Activated CD8-positive, alpha-beta memory T cell treated with anti-CD3 and anti-CD28 coated beads for 1 hour (primary cell): ENCODE measurements around the gene SEMA6A.

Source experiments
- DNase-seq, 2 donors: peaks; one replicate each; pipeline ENCODE4 v3.0.0-alpha.2; 2020; ENCODE audit warnings: low read depth in 1 of 2; ENCODE audit errors: extremely low read depth in 1 of 2

The SEMA6A gene

DNA sequence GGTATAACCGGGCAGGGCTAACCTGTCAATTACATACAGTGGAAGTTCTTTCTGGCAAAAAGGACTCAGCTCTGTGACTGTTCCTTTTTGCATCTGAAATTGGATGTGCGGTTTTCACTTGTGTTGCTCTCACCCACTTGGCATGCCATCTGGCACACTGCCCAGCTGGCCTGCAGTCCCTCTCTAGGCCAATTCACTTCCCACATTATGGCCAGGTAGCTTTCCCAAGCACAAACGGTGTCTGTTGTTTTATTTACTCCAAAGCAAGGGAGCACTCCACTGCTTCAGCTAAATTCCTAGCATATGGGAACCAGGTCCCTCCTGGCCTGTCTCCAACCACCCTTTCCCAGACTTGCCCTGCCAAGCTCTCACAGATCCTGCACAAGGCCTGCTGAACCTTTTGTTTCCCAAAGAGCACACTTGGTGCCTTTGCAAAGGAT is 132.5 kb downstream of the SEMA6A start:
- no peak for DNase-seq

DNA sequence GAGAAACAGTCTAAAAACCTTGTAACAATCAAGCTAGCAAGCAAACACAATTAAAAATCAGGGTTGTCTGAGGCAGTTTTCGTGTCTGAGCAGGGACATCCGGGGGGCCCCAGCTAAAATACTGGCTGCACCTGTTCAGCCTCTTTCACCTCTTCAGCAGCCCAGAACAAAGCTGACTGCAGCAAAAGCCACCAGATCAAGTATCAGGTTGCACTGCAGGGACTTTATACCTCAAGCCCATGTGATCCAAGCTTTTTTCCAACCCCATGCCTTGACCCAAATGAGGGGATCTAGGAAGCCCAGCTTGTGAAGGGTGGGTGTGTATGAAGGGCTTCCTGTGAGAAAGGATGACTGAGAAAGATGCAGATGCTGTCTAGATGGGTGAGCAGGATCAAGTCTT is 133.4 kb downstream of the SEMA6A start:
- no peak for DNase-seq

DNA sequence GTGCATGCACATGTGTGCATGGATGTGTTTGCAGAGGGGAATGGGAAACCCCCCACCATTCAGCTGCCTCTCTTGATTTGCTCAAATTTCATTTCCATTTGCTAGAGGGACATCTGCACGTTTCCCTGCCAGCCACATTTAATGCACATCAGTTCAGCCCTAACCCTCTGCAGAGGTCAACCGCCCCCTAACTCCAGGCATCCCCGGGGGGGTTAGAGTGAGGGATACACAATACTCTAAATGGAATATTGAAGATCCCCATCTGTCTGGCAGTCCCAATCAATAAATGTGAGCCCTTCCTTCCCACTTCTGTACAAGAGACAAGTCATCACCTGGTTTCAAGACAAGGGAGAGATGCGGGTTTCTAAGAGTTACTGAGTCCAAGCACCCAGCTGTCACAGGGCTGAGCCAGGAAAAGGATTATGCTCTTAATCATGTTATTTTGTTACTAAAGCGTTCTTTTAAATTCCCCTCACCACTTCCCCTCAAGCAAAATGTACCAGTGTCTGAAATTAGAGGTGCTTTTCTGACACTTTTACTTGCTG is 134.1 kb downstream of the SEMA6A start:
- no peak for DNase-seq

DNA sequence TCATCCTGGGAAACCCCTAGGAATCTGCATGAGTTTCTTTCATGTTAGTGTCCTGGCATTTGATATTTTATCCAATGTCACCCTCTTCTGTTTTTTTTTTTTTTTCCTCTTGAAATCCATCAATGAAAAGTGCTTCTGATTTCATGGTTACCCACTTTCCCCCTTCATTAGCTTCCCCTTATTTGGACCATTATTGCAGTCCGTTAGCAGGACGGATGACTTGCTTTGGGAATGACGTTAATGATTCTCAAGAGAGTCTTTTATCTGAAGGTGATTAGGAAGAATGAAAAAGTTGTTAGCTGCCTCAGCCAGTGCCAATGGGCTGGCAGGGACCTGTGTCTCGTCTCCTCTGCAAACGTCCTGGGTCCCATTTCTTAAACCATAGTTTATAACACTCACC is 134.7 kb downstream of the SEMA6A start:
- DNase-seq, result no peak

DNA sequence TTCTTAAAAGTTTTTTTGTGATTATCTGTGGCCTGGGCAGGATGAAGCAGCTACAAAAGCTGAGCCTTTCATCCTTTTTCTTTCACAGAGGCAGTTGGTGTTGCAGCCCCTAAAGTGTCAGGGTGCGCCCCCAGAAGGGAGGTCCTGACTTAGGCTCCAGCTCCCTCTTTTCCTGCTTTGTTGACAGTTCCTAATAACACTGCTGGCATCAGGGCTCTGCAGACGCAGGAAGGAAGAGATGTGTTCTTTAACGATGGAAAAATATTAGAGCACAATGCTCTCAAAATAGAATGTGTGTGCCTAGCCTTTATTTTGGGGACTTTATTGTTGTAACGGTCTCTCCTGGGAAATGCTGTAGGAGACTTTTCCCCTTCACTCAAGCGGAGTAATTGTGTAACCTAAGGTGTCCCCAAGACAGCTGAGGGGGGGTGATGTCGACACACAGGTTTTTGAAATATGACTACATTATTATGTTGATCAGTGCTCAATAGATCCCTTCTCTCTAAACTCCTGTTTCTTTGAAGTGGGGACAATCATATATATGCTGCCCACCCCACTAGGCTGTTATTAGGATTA is 135.6 kb downstream of the SEMA6A start:
- DNase-seq, result no peak

DNA sequence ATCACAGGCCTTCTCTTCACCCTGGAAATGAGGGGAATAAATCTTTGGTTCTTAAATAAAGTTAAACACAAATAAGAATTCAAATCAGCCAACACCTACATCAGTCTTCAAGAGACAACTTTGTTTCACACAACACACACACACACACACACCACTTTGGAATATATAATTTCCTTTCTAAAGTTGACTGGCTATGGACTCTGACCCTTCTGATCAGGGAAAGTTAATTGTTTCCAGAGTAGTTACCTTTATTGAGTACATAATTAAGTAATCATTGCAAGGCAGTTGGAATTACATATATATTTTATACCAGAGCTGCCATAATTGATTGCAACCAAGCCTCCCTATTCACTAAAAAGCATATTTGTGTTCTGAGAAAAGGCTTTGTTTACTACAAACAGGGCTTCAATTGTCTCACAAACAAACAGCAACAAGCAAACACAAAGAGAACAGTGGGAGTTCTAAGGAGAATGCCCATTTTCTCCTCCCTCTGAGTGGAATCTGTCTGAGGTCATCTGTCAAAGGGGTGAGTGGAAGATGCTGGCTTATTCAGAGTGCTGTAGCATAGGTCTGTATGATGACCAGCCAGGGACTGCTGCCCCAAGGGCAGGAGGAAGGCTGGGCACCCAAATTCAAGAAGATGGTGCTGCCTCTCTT is 136.6 kb downstream of the SEMA6A start:
- no peak for DNase-seq

DNA sequence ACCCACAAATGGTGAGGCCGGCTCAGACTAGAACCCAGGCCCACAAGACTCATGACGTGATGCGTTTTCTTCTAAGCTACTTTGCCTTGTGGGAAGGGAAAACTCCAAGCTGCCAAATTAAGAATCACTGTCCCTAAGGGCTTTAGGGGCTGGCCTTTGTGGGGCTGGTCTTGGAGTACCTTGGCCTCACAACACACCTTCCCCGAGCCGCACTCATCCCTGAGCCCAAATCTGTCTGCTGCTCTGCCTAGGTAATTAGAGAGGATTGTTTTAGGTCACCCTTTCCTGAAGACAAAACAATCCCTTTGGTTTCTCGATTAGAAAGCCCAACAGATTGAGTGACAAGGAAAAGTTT is 137.3 kb downstream of the SEMA6A start:
- no peak for DNase-seq

DNA sequence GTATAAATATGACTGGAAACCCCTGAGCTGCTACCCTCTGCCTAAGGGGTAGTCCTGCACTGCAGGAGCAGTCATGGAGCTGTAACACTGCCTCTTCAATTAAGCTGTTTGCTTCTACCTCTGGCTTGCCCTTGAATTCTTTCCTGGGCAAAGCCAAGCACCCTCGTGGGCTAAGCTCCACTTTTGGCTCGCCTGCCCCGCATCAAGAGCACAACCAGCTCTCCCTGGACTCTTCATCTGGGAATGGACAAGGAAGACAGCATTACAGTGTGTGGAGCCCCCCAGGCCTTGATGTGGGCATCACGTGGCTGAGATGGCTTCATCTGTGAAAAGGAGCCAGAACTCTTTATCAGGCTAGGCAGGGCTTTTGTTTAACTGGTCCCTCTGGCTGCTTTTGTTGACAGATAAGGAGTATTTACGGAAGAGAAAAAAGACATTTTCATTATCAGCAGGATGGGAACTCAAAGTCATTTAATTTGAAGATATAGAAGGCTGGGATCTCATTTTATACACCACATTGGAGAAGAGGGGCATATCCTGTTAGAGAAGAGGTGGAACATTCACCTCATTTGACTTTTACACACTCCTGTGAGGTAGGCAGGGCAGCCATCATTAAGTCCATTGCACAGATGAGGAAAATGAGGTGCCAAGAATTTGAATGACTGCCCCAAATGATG is 137.8 kb downstream of the SEMA6A start:
- DNase-seq, result no peak

DNA sequence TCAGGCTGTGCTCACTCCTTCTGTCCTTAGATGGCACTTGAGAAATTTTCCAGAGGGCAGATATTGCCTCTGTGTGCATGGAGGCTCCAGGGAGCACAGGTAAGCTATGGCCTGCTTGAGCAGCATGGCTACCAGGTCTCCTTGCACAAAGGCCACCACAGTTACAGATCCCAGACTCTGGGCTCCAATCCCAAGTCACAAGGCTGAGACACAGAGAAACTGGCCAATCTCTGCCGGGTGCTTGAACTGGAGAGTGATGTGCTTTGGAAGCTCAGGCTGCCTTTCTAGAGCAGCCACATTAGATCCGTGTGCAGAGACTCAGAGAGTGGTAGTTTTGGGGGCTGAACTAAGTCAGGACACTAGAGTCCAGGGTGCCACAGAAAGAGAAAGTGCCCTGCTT is 145.7 kb downstream of the SEMA6A start:
- no peak for DNase-seq

DNA sequence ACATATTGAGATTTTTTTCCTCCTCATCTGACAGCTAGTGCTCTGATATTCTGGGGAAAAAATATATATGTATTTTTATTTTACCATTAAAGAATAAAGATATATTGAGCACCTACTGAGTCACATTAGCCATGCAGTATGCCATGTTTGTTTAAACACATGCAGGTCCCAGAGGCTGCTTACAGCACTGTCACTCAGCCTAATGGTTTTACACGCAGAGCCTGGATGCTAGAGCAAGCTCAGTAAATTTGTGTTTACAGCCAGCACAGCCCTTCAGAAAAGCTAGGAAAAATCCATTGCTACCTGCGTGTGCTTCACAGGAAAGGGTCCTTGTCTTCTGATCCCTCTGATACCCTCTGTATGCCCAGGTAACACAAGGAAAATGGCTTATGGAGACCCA is 146.2 kb downstream of the SEMA6A start:
- DNase-seq, result no peak

DNA sequence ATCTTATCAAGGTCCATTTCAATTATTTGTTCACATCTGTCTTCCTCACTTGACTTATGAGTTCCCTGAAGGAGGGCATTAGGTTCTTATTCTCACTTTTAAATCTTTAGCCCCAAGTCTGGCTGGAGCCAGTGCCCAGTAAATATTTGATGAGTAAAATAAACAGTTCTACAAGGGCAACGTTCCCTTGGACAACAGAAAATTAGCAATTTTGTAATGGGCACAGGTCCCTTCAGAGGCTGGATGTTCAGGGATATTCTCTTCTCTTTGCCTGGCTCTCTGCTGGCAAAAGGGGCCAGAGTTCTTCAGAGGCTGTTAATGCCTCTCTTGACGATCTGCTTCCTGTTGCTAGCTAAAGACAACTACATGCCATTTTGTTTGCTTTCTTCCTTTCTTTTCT is 149.7 kb downstream of the SEMA6A start:
- no peak for DNase-seq

DNA sequence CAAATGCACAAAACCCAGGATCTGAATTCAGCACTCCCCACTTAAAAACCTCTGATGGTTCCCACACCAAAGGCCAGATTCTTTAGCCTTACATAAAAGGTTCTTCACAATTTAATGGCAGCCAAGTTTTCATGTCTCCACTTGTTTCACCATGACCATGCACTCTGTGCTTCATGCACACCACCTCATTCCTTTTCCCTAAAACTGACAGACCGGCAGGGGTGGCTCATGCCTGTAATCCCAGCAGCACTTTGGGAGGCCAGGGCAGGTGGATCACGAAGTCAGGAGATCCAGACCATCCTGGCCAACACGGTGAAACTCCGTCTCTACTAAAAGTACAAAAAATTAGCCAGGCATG is 150.4 kb downstream of the SEMA6A start:
- no peak for DNase-seq

DNA sequence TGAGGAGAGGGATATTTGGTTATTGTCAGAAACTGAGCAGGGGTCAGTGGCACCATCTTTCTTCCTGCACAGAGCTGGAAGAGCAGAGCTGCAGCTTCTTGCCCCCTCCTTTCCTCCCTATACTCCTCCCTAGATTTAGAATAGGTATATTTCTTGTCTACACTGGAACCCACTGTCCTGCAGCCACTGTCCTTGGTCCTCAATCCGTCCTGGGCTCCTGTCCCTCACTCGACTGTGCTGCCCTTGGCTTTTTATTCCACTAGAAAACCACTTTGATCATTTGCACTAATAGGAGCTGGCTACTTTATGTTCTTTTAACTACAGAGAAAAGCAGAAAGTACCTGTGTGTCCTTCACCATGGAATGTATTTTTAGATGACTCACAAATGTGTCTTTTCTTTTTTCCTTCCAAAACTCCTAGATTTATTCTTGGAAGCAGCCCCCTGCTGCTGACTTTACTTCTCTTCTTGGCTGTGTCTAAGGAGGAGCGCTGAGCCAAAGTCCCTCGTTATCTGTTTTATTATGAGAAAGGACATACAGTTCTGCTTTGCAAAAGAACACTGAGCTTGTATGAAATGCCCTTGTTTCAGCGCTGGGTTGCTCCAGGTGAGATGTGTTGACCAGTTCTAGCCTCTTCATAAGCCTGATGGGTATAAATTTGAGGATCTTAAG is 150.9 kb downstream of the SEMA6A start:
- no peak for DNase-seq

DNA sequence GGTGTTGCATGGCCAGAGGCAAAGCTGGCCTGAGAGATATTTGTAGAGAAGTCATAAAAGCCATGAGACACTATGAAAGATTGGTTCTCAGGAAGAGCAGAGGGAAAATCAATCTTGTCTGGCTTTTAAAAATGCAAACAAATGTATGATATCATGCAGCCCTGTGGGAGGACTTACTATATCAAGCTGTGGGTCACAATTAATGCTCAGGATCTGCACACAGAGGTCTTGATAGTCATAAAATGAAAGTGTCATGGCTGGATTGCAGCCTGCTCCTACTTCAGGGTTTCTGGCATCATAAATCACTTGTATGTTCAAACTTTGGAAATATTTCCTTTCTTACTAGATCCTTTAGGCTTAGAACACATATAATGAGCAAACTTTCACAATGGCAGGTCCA is 151.5 kb downstream of the SEMA6A start:
- no peak for DNase-seq

DNA sequence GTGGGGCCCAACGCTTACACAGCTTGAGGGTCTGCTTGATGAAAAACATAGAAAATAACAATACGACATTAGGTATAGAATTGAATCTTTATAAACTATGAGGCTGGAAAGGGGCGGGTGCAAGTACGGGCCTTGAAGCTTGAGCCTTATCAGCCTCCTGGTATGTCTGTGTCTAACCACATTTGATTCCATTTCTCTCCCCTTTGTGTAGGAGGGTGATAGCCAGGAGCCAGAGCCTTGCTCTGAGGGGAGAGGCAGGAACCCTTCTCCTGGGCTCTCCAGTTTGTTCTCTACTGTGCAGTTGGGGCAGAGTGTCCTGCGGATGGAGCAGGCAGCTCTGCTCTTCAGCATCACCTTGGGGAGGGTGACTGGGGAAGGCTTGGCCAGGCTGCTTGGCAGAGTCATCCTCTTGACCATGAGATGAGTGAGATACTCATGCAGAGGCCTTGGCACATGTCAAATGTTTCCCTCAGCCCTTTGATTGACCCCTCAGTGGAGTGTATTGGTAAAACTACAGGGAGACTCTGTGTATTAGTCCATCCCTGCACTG is 153.5 kb downstream of the SEMA6A start:
- DNase-seq, result no peak

DNA sequence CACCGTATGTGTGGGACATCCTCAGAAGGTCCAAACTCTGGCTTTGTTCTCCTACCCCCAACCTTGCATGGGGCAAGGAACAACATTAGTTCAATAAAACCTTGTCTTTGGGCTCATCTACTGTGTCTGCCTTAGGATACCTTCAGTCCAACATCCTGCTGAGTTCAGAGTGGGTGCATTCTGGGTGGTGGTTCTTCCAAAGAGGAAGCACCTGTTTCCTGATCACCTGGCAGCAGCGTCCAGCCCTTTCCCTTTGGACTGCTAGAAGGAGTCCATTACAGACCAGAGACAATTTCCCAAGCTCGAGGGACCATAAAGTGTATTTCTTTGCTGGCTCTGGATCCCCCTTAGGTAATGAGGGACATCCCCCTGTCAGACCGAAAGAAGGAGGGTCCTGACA is 154.1 kb downstream of the SEMA6A start:
- DNase-seq, result no peak

DNA sequence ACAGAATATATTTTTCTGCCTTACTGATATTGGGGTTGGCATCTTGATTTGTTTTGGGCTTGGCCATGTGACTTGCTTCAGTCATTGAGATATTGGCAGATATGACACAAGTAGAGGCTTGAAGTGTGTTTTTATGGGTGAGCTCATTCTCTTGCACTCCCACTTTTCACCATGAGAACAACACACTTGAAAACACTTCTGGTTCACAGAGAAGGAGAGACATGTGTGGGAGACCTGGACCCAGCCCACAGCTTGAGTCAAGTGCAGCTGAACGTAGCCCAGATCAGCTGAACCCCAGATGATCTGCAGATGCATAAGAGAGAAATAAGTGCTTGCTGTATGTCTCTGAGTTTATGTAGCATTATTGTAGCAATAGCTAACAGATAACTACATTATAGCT is 155.4 kb downstream of the SEMA6A start:
- DNase-seq, result no peak

DNA sequence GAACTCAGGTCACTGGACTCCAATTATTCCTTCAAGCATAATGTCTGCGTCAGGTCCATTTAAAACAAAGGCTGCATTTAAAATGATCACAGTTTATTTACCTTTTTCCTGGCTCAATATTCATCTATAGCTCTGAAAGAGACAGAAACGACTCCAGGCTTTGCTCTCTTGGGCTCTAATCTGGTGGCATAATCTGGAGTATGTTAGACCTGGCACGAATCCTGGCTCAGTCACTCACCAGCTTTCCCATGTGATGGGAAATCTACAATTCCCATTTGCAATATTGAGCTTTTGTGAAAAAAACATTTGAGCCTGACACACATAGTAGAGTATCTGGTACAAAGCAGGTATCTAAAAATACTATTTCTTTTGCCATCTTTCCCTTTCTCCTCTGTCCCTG is 155.8 kb downstream of the SEMA6A start:
- no peak for DNase-seq

DNA sequence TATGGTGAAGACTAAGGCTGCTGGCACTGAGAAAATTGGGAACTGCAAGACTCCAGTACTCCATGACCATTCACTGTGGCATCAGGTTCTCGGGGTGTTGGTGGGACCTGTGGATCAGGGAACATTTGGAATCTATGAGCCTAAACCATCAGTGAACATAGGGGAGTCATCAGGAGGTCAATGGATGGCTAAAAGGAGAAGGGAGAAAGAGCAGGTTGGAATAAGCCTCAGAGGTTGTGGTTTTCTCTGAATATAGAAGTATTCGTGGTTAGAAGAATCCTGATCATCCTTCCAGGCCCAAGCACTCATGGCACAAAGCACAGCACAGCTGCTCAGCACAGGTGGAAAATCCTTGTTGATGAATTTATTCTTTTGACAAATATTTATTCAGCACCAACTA is 156.6 kb downstream of the SEMA6A start:
- DNase-seq, result no peak

DNA sequence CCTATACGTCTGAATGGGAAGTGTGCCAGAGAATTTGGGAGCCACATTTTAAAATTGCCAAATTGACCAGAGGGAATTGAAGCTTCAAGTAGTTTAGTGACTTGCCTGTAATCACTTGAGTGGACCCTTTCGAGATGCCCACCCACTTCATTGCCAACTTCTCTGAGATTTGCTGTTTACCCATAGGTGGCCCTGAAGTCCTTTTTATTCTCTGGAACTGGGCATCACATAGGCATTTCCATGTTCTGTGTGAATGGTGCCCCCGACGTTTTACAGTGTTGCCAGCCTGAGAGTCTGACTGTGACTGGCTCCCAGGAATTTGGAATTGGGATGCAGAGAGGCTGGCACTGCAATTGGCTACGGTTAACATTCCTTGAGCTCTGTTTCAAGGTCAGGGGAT is 158.6 kb downstream of the SEMA6A start:
- DNase-seq, result no peak

DNA sequence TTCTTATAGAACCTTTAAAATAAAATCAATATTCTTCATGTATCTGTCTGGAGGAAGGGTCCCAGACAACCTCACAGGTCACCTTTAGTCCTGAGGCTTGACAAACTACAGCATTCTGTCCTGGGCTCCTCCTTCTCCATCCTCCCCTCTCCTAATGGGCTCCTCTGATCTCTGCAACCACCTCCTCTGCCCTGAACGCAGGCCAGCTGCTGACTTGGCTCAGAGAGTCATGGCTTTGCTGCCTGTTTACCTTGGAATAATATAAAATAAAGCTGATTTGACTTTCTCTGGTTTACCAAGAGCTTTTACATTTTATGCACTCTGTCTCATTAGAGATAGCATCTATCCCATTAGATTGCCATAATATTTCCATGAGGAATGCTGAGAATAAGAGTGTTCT is 159.4 kb downstream of the SEMA6A start:
- no peak for DNase-seq
